Measurements from ENCODE around the gene TRUB1.
"Not testable (repeated sequence)": the region's sequence is repeated elsewhere in the genome, so short reads cannot be mapped to it uniquely, and the experiment has no call there.

TRUB1 gene

GRCh38 chr10:114933588-114933987 lies 4.4 kb upstream of the TRUB1 start:
- no peaks in the 10 kb centered on the region for H3K4me1 Mint-ChIP-seq (ENCODE audit: low read depth)
- peaks cover 7% of the 10 kb centered on the region for H3K36me3 Mint-ChIP-seq (ENCODE audit: low read depth)
- no peaks in the 10 kb centered on the region for H3K9me3 Mint-ChIP-seq
- H3K27ac Mint-ChIP-seq: no peak overlapping the region
- no peak overlapping the region for H3K4me3 Mint-ChIP-seq
- H3K27me3 Mint-ChIP-seq: no peaks in the 10 kb centered on the region
- intact Hi-C loops (cut with micrococcal nuclease): no loop called here

GRCh38 chr10:114933995-114934394 lies 4.0 kb upstream of the TRUB1 start:
- intact Hi-C loops (cut with micrococcal nuclease); H3K4me3 Mint-ChIP-seq: not testable (repeated sequence)

DNA sequence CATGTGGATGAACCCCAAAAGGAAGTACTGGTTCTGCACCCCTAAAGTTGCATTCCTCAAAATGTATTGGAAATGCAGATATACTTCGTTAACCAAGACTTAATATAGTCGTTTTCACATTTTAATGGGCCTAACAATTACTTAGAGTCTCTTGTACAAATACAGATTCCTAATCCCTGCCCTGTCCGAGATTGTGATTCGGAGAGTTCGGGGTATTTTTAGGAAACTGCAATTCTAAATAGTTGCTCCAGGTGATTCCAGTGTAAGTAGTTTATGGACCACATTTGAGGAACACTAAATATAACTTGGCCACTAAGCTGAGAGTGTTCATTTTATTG lies 830 bp downstream of the TRUB1 start:
- H3K4me3 Mint-ChIP-seq: peak overlapping the region; percentile 95
- H3K4me1 Mint-ChIP-seq (ENCODE audit: low read depth): peaks cover 15% of the 10 kb centered on the region
- H3K36me3 Mint-ChIP-seq (ENCODE audit: low read depth): peaks cover 32% of the 10 kb centered on the region
- H3K9me3 Mint-ChIP-seq: no peaks in the 10 kb centered on the region
- no peaks in the 10 kb centered on the region for H3K27me3 Mint-ChIP-seq
- peak overlapping the region; percentile 94 for H3K27ac Mint-ChIP-seq
- intact Hi-C loops (cut with micrococcal nuclease): no loop called here

More at GRCh38 chr10:114933995-114934394, 4.0 kb upstream of the TRUB1 start:
- not testable (repeated sequence) for H3K27me3 Mint-ChIP-seq; H3K4me1 Mint-ChIP-seq (ENCODE audit: low read depth); H3K27ac Mint-ChIP-seq; H3K9me3 Mint-ChIP-seq; H3K36me3 Mint-ChIP-seq (ENCODE audit: low read depth)

DNA sequence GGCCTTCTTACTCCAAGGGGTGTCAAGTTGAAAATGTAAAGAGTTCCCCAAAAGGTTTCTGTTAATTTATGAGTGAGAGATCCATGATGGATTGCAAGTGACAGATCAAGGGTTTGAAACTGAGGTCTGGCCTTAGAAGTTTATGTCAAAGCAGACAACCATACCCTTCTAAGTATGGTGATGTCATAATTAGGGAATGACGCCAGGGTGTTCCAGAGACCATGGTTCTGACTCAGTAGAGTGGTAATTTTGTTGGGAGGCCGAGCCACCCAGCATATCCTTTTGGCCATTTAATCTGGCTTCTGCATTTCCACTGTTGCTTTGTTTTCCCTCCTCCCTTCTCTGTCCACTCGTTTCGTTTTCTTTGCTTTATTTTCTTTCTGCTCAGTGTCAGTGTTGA lies 2.7 kb downstream of the TRUB1 start:
- Mint-ChIP-seq H3K4me3 (no peak overlapping the region), H3K36me3 (ENCODE audit: low read depth) (peaks cover 47% of the 10 kb centered on the region), H3K9me3 (no peaks in the 10 kb centered on the region), H3K27ac (no peak overlapping the region), H3K4me1 (ENCODE audit: low read depth) (peaks cover 15% of the 10 kb centered on the region), H3K27me3 (no peaks in the 10 kb centered on the region)
- intact Hi-C loops (cut with micrococcal nuclease): no loop called here

DNA sequence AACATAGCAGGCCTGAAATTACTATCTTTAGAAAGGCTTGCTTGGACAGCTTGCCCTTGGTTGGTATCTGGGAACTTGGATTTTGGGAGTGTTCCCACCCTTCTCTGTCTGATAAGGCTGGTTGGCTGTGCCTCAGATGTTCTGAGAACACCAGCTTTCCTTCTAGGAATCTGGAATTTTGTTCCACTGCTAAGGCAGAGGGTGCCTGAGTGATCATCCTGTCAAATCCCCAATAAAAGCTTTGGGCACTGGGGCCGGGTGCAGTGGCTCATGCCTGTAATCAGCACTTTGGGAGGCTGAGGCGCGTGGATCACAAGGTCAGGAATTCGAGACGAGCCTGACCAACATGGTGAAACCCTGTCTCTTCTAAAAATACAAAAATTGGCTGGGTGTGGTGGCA lies 5.0 kb downstream of the TRUB1 start:
- H3K9me3 Mint-ChIP-seq: no peaks in the 10 kb centered on the region
- H3K27ac Mint-ChIP-seq: no peak overlapping the region
- no peaks in the 10 kb centered on the region for H3K27me3 Mint-ChIP-seq
- intact Hi-C loops (cut with micrococcal nuclease): no loop called here
- peaks cover 64% of the 10 kb centered on the region for H3K36me3 Mint-ChIP-seq (ENCODE audit: low read depth)
- H3K4me3 Mint-ChIP-seq: no peak overlapping the region
- H3K4me1 Mint-ChIP-seq (ENCODE audit: low read depth): peaks cover 20% of the 10 kb centered on the region

DNA sequence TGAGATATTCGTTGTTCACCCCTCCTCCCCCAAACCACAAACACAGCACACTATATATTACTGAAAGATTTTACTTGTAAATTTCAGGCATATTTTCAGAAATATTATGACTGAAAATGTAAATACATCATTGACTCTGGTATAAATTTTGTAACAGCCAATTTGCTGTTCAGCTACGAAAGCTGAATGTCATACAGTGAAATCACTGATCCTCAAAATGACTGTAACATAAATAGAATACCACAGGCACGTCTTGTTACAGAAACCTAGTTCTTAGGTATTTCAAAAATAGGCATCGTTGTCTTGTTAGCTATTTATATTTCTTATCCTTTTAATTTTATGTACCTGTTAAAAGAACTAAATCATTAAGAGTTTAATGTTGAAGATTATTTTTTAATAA lies 15.1 kb downstream of the TRUB1 start:
- Mint-ChIP-seq H3K4me3 (no peak overlapping the region), H3K4me1 (ENCODE audit: low read depth) (no peaks in the 10 kb centered on the region), H3K36me3 (ENCODE audit: low read depth) (peaks cover 32% of the 10 kb centered on the region), H3K9me3 (no peaks in the 10 kb centered on the region), H3K27me3 (no peaks in the 10 kb centered on the region), H3K27ac (no peak overlapping the region)
- intact Hi-C loops (cut with micrococcal nuclease): no loop called here

DNA sequence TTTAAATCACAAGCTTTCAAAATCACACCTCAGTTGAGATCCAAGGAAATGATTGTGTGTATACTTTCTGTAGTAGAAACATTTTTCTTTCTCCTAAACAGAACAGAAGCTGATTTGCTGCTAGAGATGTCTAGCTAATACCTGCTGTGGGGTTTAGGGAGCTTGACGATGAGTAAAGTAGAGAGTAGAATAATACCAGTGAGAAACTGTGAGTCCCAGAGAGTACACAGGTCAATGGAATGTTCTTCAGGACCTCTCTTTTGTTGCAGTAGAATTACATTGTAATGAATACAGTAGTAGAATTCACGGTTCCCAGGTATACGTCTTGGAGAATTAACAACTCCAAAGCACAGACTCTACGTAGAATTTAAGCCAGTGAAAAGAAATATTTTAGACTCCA lies 18.0 kb downstream of the TRUB1 start:
- Mint-ChIP-seq H3K36me3 (ENCODE audit: low read depth) (peaks cover 35% of the 10 kb centered on the region), H3K27me3 (no peaks in the 10 kb centered on the region), H3K4me1 (ENCODE audit: low read depth) (no peaks in the 10 kb centered on the region), H3K4me3 (no peak overlapping the region), H3K27ac (no peak overlapping the region), H3K9me3 (no peaks in the 10 kb centered on the region)
- intact Hi-C loops (cut with micrococcal nuclease): no loop called here

GRCh38 chr10:114956466-114956865 lies 18.5 kb downstream of the TRUB1 start:
- Mint-ChIP-seq H3K4me3 (no peak overlapping the region), H3K27ac (no peak overlapping the region), H3K27me3 (no peaks in the 10 kb centered on the region), H3K36me3 (ENCODE audit: low read depth) (peaks cover 40% of the 10 kb centered on the region), H3K4me1 (ENCODE audit: low read depth) (no peaks in the 10 kb centered on the region), H3K9me3 (no peaks in the 10 kb centered on the region)
- intact Hi-C loops (cut with micrococcal nuclease): no loop called here

DNA sequence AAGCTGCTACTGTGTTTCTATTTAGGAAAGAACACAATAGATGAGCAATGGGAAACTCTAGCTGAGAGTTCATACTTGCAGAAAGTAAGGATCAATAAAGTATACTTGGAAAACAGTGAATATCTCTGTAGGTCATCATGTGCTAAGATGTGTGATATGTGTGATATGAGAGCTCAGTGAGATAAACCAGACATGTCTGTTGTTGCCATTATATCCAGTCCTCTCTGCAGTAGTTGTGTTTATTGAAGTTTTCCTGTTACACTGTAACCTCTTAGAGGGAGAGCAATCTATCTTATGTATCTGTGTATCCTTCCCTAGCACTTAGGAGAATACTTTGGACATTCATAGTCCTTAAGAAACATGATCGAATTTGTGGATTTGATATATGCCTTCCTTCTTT lies 19.1 kb downstream of the TRUB1 start:
- Mint-ChIP-seq H3K27ac (no peak overlapping the region), H3K27me3 (no peaks in the 10 kb centered on the region), H3K9me3 (no peaks in the 10 kb centered on the region), H3K36me3 (ENCODE audit: low read depth) (peaks cover 37% of the 10 kb centered on the region), H3K4me3 (no peak overlapping the region), H3K4me1 (ENCODE audit: low read depth) (no peaks in the 10 kb centered on the region)
- intact Hi-C loops (cut with micrococcal nuclease): no loop called here

GRCh38 chr10:114957673-114958072 lies 19.7 kb downstream of the TRUB1 start:
- no peak overlapping the region for H3K27ac Mint-ChIP-seq
- no peaks in the 10 kb centered on the region for H3K9me3 Mint-ChIP-seq
- no peaks in the 10 kb centered on the region for H3K4me1 Mint-ChIP-seq (ENCODE audit: low read depth)
- H3K36me3 Mint-ChIP-seq (ENCODE audit: low read depth): peaks cover 33% of the 10 kb centered on the region
- H3K27me3 Mint-ChIP-seq: no peaks in the 10 kb centered on the region
- intact Hi-C loops (cut with micrococcal nuclease): no loop called here
- H3K4me3 Mint-ChIP-seq: no peak overlapping the region

- Mint-ChIP-seq H3K27ac (peak overlapping the region; percentile 55), H3K9me3 (no peaks in the 10 kb centered on the region), H3K4me1 (ENCODE audit: low read depth) (no peaks in the 10 kb centered on the region), H3K36me3 (ENCODE audit: low read depth) (peaks cover 23% of the 10 kb centered on the region), H3K4me3 (no peak overlapping the region), H3K27me3 (no peaks in the 10 kb centered on the region)
- intact Hi-C loops (cut with micrococcal nuclease): no loop called here
Measured at GRCh38 chr10:114962441-114962840, 24.4 kb downstream of the TRUB1 start.

GRCh38 chr10:114963908-114964307 lies 25.9 kb downstream of the TRUB1 start:
- H3K4me1 Mint-ChIP-seq (ENCODE audit: low read depth): no peaks in the 10 kb centered on the region
- no peak overlapping the region for H3K4me3 Mint-ChIP-seq
- no peak overlapping the region for H3K27ac Mint-ChIP-seq
- no peaks in the 10 kb centered on the region for H3K27me3 Mint-ChIP-seq
- intact Hi-C loops (cut with micrococcal nuclease): no loop called here
- peaks cover 27% of the 10 kb centered on the region for H3K36me3 Mint-ChIP-seq (ENCODE audit: low read depth)
- no peaks in the 10 kb centered on the region for H3K9me3 Mint-ChIP-seq

GRCh38 chr10:114967071-114967470 lies 29.1 kb downstream of the TRUB1 start:
- Mint-ChIP-seq H3K27me3 (no peaks in the 10 kb centered on the region), H3K4me1 (ENCODE audit: low read depth) (no peaks in the 10 kb centered on the region), H3K36me3 (ENCODE audit: low read depth) (peaks cover 15% of the 10 kb centered on the region), H3K4me3 (no peak overlapping the region), H3K9me3 (no peaks in the 10 kb centered on the region), H3K27ac (peak overlapping the region; percentile 37)
- intact Hi-C loops (cut with micrococcal nuclease): no loop called here

DNA sequence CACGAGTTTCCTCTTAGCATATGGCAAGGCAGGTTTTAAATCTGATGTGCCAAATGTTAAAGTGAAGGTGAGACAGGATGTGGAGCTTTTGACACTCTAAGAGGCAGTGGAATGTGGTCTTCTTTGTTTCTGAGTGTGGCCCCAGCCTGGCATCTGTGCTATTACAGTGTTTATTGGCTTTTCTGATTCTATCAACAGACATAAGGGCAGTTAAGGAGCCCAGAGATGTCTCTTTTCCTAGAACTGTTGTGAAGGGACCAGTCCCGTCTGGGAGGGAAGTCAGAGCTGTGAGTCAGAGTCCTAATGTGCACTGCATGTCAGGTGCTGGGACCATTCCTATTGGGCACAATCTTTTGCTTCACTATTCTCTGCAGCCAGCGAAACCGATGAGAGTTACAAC lies 32.5 kb downstream of the TRUB1 start:
- no peaks in the 10 kb centered on the region for H3K9me3 Mint-ChIP-seq
- H3K4me1 Mint-ChIP-seq (ENCODE audit: low read depth): no peaks in the 10 kb centered on the region
- no peaks in the 10 kb centered on the region for H3K27me3 Mint-ChIP-seq
- intact Hi-C loops (cut with micrococcal nuclease): no loop called here
- no peak overlapping the region for H3K27ac Mint-ChIP-seq
- no peak overlapping the region for H3K4me3 Mint-ChIP-seq
- H3K36me3 Mint-ChIP-seq (ENCODE audit: low read depth): peaks cover 26% of the 10 kb centered on the region

- no peak overlapping the region for H3K4me3 Mint-ChIP-seq
- H3K4me1 Mint-ChIP-seq (ENCODE audit: low read depth): no peaks in the 10 kb centered on the region
- H3K36me3 Mint-ChIP-seq (ENCODE audit: low read depth): peaks cover 22% of the 10 kb centered on the region
- intact Hi-C loops (cut with micrococcal nuclease): no loop called here
- H3K27me3 Mint-ChIP-seq: no peaks in the 10 kb centered on the region
- H3K9me3 Mint-ChIP-seq: no peaks in the 10 kb centered on the region
- no peak overlapping the region for H3K27ac Mint-ChIP-seq
Measured at GRCh38 chr10:114973306-114973705, 35.3 kb downstream of the TRUB1 start.

DNA sequence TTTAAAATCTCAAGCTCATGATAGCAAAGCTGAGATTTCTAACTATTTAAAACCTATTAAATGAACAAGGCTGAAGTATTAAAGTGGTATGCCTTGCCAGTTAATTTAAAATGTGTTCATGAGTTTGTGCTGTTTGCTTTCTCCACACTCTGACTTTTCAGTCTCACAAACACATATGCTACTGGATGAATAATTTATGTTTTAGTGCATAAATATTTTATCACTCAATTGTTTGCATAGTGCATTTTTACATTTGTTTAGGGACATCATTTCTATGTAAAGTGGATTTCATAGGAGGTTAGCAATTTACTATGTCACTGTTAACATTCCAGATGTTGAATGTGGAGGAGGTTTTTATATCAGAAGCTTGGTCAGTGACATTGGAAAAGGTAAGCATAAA lies 36.0 kb downstream of the TRUB1 start:
- intact Hi-C loops (cut with micrococcal nuclease): no loop called here
- H3K4me3 Mint-ChIP-seq: no peak overlapping the region
- H3K27me3 Mint-ChIP-seq: no peaks in the 10 kb centered on the region

More for the DNA sequence above, 36.0 kb downstream of the TRUB1 start:
- peaks cover 27% of the 10 kb centered on the region for H3K36me3 Mint-ChIP-seq (ENCODE audit: low read depth)
- H3K4me1 Mint-ChIP-seq (ENCODE audit: low read depth): no peaks in the 10 kb centered on the region
- H3K9me3 Mint-ChIP-seq: no peaks in the 10 kb centered on the region
- no peak overlapping the region for H3K27ac Mint-ChIP-seq

All from dendritic cell treated with granulocyte-macrophage colony-stimulating factor and Interleukin-4, amounts not matched to agents 40 ng/mL and 50 ng/mL, for 4 days (primary cell).